ENCODE measurements around the gene KLHDC10.
A peak's percentile ranks its signal among the peaks of the same experiment; 100 is the strongest.
"Not testable (repeated sequence)": the region's sequence is repeated elsewhere in the genome, so short reads cannot be mapped to it uniquely, and the experiment has no call there.

KLHDC10 gene

DNA sequence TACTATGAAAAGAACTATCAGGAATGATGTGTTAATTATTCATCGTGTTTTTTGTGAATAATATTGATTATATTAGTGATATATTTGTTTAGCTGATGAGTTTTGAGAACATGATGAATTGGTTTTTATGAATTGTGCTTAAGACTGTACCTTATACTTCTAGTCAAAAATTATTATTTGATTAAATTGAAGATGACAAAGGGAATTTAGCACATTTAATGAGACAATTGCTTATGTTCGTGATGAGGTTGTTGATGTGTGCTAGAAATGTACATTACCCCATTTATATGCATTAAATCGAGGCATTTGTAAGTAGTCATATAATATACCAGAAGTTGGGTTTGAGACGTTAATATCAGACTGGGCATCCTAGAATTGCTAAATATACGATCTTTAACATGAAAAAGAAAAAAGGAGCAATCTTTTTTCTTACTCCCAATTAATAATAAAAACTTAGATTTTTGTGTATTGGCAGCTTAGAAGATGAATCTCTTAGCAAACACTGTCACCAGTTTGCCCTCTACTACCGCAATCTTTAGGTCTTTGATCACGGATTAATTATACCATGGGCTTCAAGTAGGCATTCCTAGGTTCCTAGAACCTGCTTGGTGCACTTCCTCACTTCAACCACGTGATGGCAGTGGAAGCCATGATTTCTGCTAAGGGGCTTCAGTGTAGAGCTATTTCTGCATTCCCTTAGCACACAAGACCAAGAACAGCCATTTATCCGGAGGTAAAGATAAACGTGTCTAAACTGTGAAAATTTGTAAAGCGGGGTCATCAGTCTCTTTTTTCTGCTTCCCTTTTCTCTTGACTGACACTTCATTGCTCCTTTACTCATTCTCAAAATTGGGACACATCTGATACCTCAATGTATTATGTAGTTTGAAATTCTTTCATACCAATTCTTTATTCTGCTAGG is 1.6 kb downstream of the KLHDC10 start:
- peak; percentile 65 for DNase-seq (ENCODE audit: low read depth)
- H3K4me3 ChIP-seq (ENCODE audit: low read depth, low read length): peak overlapping the region; percentile 59

DNA sequence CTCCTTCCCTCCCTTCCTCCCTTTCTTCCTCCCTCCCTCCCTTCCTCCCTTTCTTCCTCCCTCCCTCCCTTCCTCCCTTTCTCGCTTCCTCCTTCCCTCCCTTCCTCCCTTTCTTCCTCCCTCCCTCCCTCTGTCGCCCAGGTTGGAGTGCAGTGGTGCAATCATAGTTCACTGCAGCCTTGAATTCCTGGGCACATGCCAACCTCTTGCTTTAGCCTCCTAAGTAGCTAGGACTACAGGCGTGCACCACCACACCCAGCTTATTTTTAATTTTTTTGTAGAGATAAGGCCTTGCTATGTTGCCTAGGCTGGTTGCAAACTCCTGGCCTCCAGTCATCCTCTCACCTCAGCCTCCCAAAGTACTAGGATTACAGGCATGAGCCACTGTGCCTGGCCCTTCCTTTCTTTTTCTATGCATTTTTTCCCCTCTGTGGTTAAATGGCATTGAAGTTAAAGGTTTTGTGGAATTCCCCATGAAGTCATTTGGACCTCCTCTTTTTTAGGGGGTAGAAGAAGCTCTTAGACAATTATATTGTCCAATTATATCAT is 9.6 kb downstream of the KLHDC10 start:
- DNase-seq (ENCODE audit: low read depth): no peak
- no peak overlapping the region for H3K4me3 ChIP-seq (ENCODE audit: low read depth, low read length)

DNA sequence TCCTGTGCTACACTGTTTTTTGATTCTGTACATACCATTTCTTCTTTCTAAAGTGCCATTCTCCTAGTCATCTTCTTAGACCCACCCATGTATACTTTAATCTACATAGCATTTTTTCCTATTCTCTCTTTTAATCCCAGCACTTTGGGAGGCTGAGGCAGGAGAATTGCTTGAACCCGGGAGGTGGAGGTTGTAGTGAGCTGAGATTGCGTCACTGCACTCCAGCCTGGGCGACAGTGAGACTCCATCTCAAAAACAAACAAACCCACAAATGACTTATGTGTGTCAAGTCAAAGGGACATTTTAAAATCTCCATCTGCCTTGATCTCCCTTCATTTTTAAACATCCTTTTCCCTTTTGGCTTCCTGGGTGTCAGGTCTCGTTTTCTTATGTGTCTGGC is 13.2 kb downstream of the KLHDC10 start:
- not testable (repeated sequence) for H3K4me3 ChIP-seq (ENCODE audit: low read depth, low read length); DNase-seq (ENCODE audit: low read depth)

DNA sequence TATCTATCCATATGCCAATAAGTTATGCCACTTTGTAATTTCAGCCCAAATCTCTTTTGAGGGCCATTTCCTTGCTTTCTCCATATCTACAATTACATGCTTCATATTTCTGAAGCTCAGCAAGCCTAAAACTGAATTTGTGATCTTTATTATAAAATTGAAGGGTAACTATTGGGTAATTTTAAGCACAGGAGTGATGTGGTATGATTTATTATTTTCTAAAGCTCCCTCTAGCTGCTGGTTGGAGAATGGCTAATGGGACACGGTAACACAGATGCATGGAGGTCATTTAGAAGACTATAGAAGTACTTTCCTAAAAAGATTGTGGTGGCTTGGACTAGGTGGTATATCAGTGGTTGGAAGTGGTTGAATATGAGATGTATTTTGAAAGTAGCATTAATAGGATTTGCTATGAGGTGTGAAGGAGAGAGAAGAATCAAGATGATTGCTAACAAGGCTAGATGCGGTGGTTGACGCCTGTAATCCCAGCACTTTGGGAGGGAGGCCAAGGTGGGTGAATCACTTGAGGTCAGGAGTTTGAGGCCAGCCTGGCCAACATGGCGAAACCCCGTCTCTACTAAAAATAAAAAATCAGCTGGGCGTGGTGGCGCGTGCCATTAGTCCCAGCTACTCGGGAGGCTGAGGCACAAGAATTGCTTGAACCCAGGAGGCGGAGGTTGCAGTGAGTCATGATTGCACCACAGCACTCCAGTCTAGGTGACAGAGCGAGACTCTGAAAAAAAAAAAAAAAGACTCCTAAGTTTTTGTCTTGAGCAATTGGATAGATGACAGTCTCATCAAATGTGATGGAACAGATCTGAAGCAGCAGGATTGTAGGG is 13.9 kb downstream of the KLHDC10 start:
- no peak for DNase-seq (ENCODE audit: low read depth)
- no peak overlapping the region for H3K4me3 ChIP-seq (ENCODE audit: low read depth, low read length)

DNA sequence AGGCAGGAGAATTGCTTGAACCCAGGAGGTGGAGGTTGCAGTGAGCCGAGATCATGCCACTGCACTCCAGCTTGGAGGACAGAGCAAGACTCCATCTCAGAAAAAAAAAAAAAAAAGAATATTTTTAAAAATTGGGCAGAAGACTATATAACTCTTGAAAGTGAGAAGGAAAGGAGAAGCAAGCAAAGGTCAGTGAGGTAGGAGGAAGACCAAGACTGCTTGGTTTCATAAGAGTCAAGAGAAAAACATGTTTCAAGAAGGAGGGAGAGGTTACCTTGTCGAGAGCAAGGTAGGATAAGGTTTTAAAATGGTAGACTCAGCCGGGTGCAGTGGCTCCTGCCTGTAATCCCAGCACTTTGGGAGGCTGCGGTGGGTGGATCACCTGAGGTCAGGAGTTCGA is 14.9 kb downstream of the KLHDC10 start:
- DNase-seq (ENCODE audit: low read depth); H3K4me3 ChIP-seq (ENCODE audit: low read depth, low read length): not testable (repeated sequence)

DNA sequence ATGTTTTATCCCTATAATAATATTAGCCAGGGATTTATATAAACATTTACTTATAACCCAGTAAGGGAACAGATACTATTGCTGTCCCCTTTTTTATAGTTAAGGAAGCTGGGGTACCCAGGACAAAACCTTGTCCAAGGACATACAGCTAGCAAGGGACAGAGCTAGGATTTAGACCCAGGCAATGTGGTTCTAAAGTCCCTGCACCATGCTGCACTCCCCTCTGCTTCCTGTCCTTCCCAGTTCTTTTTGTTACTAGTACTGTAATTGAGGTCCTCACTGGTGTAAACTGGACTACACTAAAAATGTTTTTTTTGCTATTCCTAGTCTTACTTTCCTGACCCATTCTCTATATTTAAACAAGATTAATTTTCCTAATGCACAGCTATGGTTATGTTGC is 16.6 kb downstream of the KLHDC10 start:
- H3K4me3 ChIP-seq (ENCODE audit: low read depth, low read length): no peak overlapping the region
- DNase-seq (ENCODE audit: low read depth): no peak

DNA sequence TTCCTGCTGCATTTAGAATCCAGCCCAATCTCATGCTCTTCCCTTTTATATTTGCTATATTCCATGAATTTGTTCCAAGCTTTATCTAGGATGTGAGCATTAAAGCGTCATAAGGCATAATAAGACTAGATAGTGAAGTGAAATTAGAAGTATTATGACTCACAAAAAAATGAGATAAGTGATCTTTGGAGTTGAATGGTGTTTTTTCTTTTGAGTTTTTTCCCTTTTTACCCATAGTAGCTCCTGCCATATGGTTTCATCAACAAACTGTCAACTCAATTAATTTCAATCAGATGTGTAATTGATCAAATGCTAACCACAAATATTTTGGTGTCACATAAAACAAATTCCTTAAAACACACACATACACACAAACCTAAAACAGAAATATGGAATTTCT is 17.0 kb downstream of the KLHDC10 start:
- no peak overlapping the region for H3K4me3 ChIP-seq (ENCODE audit: low read depth, low read length)
- no peak for DNase-seq (ENCODE audit: low read depth)

DNA sequence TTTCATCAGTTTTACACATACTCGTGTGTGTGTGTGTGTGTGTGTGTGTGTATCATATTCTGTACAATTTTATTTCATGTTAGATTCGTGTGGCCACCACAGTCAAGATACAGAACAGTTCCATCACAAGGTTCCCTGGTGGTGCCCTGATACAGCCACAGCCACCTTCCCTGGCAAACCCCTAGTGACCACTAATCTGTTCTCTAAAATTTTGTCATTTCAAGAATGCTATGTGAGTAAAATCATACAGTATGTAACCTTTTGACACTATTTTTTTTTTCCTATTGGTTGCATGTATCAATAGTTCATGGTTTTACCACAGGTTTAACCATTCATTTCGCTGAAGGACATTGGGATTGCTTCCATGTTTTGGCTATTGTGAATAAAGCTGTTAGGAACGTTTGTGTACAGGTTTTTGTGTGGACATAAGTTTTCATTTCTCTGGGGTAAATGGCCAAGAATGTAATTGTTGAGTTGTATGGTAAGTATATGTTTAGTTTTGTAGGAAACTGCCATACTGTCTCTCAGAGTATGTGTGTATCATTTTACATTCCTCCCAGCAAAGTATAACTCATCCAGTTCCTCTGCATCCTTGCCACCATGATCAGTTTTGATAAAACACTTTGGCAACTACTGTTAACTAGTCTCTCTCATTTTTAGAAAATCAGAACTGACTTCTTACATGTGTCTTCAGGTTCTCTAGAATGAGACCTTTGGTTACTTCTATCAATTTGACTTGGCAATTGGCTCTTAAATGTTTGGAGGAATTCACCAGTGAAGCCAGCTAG is 20.6 kb downstream of the KLHDC10 start:
- no peak overlapping the region for H3K4me3 ChIP-seq (ENCODE audit: low read depth, low read length)
- no peak for DNase-seq (ENCODE audit: low read depth)

DNA sequence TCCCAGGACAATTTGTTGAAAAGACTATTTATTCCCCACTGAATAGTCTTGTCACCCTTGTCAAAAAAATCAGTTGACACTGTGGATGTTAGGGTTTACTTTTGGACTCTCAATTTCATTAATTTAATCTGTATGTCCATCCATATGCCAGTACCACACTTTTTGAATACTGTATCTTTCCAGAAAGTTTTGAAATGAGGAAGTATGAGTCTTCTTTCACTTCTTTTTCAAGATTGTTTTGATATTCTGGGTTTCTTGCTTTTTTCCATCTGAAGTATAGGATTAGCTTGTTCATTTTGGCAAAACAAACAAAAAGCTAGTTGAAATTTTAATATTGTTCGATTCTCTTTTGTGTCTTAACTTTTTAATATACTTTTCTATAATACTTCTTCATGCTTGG is 21.7 kb downstream of the KLHDC10 start:
- H3K4me3 ChIP-seq (ENCODE audit: low read depth, low read length): no peak overlapping the region

DNA sequence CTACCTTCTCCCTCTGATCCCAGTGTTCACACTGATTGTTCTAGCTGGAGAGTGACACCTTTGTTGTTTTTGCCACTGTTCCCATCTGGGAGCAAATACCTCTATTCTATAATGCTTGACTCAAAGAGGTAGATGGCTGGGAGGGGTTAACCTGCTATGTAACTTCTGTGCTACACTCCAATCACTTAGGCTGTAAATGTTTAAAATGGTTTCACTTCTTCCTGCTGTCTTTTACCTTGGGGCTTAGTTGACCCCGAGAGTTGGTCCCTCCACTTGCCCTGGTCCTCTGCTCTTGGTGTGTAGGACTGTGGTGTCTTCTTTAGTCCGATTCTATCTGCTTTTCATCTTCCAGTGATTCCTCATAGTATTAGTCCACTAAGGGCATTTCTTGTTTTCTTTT is 22.3 kb downstream of the KLHDC10 start:
- no peak overlapping the region for H3K4me3 ChIP-seq (ENCODE audit: low read depth, low read length)
- no peak for DNase-seq (ENCODE audit: low read depth)

More for the DNA sequence above, 21.7 kb downstream of the KLHDC10 start:
- DNase-seq (ENCODE audit: low read depth): no peak

DNA sequence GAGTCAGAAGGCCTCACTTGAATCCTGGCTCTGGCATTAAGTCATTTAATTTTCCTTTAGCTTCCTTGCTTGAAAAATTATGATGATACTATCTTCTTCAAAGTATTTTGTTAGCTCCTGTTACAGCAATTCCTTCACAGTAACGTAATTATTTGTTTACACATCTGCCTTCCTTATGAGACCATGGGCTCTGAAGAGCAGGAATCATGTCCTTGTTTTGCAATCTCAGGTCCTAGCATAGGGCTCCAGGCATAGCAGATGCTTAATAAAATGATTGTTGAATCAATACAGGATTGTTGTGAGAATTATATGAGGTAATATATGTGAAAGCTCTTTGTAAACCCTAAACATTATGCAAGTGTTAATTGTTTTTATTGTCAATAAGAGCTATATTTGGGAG is 25.5 kb downstream of the KLHDC10 start:
- DNase-seq (ENCODE audit: low read depth): peak; percentile 18
- no peak overlapping the region for H3K4me3 ChIP-seq (ENCODE audit: low read depth, low read length)

DNA sequence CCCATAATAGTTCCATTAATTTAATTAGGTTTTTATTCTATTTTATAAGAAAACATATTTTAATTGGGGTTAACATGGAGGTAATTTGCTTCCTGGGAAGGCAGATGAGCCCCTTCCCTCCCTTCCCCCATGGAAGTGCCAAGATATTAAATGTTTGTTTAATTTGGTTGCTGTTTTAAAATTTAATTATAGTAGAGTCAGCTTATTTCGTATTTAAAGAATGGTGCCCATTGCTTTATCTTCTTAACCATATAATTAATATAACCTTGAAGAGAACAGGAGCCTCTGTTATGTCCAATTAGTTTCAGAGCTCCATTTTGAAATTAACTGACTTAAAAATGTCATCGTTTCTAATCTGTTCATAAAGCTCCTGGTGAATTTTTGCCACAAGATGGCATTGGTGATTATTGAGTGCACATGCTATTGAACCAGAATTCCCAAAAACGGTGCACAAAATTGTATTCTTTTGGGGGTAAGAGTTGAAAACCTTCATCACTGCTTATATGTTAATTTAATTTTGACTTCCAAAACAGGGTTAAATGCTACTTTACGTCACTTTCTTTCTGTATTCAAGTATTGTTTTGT is 26.0 kb downstream of the KLHDC10 start:
- DNase-seq (ENCODE audit: low read depth): no peak
- no peak overlapping the region for H3K4me3 ChIP-seq (ENCODE audit: low read depth, low read length)

DNA sequence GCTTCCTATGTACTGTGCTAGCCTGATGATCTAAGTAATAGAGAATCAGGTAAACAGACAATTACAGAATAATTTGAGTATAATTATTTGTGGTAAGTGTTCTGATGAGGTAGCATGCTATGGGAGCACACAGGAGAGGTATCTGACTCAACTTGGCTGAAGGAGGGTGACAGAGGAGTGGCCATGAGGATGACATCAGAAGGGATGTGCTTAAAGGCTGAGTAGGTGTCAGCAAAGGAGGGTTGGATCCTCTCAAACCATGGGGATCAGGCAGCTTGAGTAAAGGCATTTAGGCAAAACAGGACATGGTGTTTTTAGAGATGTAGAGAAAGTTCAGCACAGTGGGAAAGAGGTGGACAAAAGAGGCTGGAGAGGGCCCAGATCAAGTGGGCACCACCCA is 29.0 kb downstream of the KLHDC10 start:
- DNase-seq (ENCODE audit: low read depth): no peak
- no peak overlapping the region for H3K4me3 ChIP-seq (ENCODE audit: low read depth, low read length)

DNA sequence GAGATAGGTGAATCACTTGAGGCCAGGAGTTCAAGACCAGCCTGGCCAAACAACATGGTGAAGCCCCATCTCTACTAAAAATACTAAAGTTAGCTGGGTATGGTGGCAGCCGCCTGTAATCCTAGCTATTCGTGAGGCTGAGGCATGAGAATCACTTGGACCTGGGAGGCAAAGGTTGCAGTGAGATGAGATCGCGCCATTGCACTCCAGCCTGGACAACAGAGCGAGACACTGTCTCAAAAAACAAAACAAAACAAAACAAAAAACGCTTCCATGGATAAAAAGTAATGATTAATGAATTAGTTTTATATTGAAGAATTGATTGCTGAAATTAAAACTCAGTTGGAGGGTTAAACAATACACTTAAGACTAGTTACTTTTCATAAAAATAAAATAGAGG is 32.3 kb downstream of the KLHDC10 start:
- no peak overlapping the region for H3K4me3 ChIP-seq (ENCODE audit: low read depth, low read length)
- no peak for DNase-seq (ENCODE audit: low read depth)

DNA sequence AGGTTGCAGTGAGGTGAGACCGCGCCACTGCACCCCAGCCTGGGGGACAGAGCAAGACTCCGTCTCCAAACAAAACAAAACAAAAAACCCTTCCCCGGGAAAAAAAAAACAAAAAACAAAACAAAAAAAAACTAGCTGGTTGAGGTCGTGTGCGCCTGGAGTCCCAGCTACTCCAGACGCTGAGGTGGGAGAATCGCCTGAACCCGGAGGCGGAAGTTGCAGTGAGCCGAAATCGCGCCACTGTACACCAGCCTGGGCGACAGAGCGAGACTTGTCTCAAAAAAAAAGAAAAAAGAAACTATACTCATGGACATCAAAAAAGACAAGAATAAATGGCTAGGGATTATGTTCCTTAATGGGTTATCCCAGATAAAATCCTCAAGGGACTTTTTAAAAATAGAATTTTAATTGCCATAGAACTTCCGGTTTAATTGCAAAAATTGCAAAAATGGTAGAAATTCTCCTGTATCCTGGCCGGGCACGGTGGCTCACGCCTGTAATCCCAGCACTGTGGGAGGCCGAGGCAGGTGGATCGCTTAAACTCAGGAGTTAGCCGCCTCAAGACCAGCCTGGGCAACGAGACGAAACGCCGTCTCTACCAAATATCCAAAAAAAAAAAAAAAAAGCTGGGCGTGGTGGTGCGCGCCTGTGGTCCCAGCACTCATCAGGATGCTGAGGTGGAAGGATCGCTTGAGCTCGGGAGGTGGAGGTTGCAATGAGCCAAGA is 37.8 kb downstream of the KLHDC10 start:
- no peak for DNase-seq (ENCODE audit: low read depth)
- H3K4me3 ChIP-seq (ENCODE audit: low read depth, low read length): no peak overlapping the region

DNA sequence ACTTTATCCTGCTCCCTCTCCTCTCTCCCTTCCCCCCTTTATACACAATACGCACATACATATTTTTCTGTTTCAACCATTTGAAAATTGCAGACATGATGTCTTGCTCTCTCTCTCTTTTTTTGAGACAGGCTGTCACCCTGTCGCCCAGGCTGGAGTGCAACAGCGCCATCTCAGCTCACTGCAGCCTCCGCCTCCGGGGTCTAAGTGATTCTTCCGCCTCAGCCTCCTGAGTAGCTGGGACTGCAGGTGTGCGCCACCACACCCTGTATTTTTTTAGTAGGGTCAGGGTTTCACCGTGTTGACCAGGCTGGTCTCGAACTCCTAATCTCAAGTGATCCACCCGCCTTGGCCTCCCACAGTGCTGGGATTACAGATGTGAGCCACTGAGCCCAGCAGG is 38.5 kb downstream of the KLHDC10 start:
- DNase-seq (ENCODE audit: low read depth): no peak
- H3K4me3 ChIP-seq (ENCODE audit: low read depth, low read length): no peak overlapping the region

DNA sequence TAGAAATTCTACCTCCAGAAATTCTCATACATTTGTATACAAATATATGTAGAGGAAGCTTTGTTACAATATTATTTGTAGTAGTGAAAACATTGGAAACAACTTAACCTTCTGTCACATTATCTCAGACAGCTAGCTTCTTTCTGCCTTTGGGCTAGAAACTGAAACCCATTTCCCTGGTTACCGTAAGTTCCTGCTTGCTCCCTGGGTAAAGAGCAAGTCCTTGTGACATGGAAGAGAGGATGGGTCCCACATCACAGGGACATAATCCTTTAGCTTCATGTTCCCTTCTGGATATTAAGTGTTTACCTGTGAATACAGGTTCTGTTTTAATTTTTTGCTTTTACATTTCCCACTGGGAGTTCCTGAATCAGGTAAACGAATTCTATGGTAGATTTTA is 41.8 kb downstream of the KLHDC10 start:
- DNase-seq (ENCODE audit: low read depth): no peak
- H3K4me3 ChIP-seq (ENCODE audit: low read depth, low read length): no peak overlapping the region

DNA sequence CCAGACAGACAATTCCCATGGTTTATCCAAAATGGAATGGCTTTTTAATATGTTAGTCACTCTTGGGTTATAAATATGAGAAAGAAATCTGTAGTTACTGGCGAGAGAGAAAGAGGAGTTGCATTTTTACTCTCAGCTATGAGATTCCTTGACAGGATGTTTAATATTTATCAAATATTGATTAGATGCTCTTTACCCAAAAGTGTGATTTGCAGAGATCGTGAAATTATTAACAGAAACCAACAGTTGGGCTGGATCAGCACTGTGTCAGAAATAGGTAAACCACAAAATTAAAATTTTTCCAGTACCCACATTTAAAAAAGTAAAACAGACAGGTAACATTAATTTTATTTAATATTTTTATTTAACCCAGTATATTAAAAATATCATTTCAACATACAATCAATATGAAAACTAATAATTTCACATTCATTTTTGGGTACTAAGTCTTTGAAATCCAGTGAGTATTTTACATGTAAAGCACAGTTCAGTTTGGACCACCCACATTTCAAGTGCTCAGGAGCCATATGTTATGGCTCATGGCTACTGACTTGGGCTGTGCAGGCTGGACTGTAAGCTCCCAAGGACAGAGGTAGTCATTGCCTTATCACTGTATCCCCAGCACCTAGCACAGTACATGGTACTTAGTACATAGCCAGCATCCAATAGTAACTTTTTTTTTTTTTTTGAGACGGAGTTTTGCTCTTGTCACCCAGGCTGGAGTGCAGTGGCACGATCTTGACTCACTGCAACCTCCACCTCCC is 42.5 kb downstream of the KLHDC10 start:
- no peak overlapping the region for H3K4me3 ChIP-seq (ENCODE audit: low read depth, low read length)

More for the DNA sequence above, 42.5 kb downstream of the KLHDC10 start:
- no peak for DNase-seq (ENCODE audit: low read depth)
